HK-2 (cell line): Measurements from ENCODE around the gene ADARB2.
"Not testable (repeated sequence)": the region's sequence is repeated elsewhere in the genome, so short reads cannot be mapped to it uniquely, and the experiment has no call there.

Experiments used
- DNase-seq: peaks from one replicate; pipeline ENCODE4 v3.0.0-alpha.2; 2018; ENCODE audit not compliant: unreplicated experiment

ADARB2 gene

GRCh38 chr10:1327759-1328158, 409.6 kb downstream of the ADARB2 start:
- no peak for DNase-seq

- not testable (repeated sequence) for DNase-seq
These were observed 410.8 kb downstream of the ADARB2 start for GRCh38 chr10:1326514-1326913.

GRCh38 chr10:1324903-1325302, 412.4 kb downstream of the ADARB2 start:
- no peak for DNase-seq

GRCh38 chr10:1323951-1324350, 413.4 kb downstream of the ADARB2 start:
- no peak for DNase-seq

- DNase-seq = no peak
These were observed 416.5 kb downstream of the ADARB2 start for GRCh38 chr10:1320739-1321320.

GRCh38 chr10:1316809-1317143, 420.5 kb downstream of the ADARB2 start:
- DNase-seq = no peak

- DNase-seq = no peak
These were observed 421.1 kb downstream of the ADARB2 start for GRCh38 chr10:1316121-1316808.

GRCh38 chr10:1315178-1315577, 422.1 kb downstream of the ADARB2 start:
- DNase-seq = no peak

- DNase-seq = no peak
These were observed 425.6 kb downstream of the ADARB2 start for GRCh38 chr10:1311726-1312125.

- no peak for DNase-seq
These were observed 427.0 kb downstream of the ADARB2 start for GRCh38 chr10:1310271-1310789.

- DNase-seq = no peak
These were observed 427.6 kb downstream of the ADARB2 start for GRCh38 chr10:1309617-1310270.

GRCh38 chr10:1308962-1309616, 428.2 kb downstream of the ADARB2 start:
- no peak for DNase-seq

- no peak for DNase-seq
These were observed 429.0 kb downstream of the ADARB2 start for GRCh38 chr10:1308173-1308961.

- no peak for DNase-seq
These were observed 436.2 kb downstream of the ADARB2 start for GRCh38 chr10:1301143-1301542.

- DNase-seq = no peak
These were observed 437.1 kb downstream of the ADARB2 start for GRCh38 chr10:1300218-1300617.

GRCh38 chr10:1299041-1299726, 438.1 kb downstream of the ADARB2 start:
- DNase-seq = no peak

- no peak for DNase-seq
These were observed 439.6 kb downstream of the ADARB2 start for GRCh38 chr10:1297566-1298301.

GRCh38 chr10:1295756-1296480, 441.4 kb downstream of the ADARB2 start:
- DNase-seq = no peak

- no peak for DNase-seq
These were observed 442.6 kb downstream of the ADARB2 start for GRCh38 chr10:1294748-1295147.
